ENCODE measurements around the gene MCC.

The MCC gene

GRCh38 chr5:113378514-113378913, 109.7 kb downstream of the MCC start:
- peak overlapping the region; percentile 12 for H3K4me3 ChIP-seq (ENCODE audit: insufficient read depth, low read depth, low read length, poor library complexity, severe bottlenecking)
- no peaks in the 10 kb centered on the region for H3K36me3 ChIP-seq (ENCODE audit: control insufficient read depth, insufficient read depth, low read length)
- H3K4me1 ChIP-seq (ENCODE audit: control insufficient read depth, insufficient read depth, low read length, poor library complexity, severe bottlenecking): peaks cover 17% of the 10 kb centered on the region
- H3K9me3 ChIP-seq (ENCODE audit: control insufficient read depth, low read length): no peaks in the 10 kb centered on the region
- no peak overlapping the region for H3K27ac ChIP-seq (ENCODE audit: insufficient read depth, low read length, poor library complexity, severe bottlenecking)
- no peaks in the 10 kb centered on the region for H3K27me3 ChIP-seq (replicated peaks; ENCODE audit: control insufficient read depth, insufficient read depth, low read length, poor library complexity, severe bottlenecking)
- no peak for DNase-seq

DNA sequence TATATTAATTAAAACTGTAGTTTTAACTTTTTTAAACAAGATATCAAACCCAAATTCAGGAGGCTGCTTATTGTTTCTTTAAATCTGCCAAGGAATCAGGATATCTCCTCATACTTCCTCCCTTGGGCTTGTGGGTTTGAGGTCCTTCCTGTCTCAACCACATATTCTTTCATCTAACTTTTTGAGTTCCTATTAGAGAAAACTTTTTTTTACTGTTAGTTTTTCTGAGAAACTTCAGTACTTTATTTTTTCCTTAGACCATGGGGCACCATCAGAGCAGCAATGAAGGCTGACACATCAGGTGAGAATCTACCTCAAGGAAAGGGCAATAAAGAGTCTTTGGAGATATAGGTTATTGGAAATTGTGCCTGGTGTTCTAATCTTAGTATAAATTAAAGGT, 110.2 kb downstream of the MCC start:
- H3K4me3 ChIP-seq (ENCODE audit: insufficient read depth, low read depth, low read length, poor library complexity, severe bottlenecking): peak overlapping the region; percentile 12
- DNase-seq: peak in 1 of 3 donors; percentile 2
- no peaks in the 10 kb centered on the region for H3K9me3 ChIP-seq (ENCODE audit: control insufficient read depth, low read length)
- H3K4me1 ChIP-seq (ENCODE audit: control insufficient read depth, insufficient read depth, low read length, poor library complexity, severe bottlenecking): peaks cover 17% of the 10 kb centered on the region
- no peaks in the 10 kb centered on the region for H3K36me3 ChIP-seq (ENCODE audit: control insufficient read depth, insufficient read depth, low read length)
- no peaks in the 10 kb centered on the region for H3K27me3 ChIP-seq (replicated peaks; ENCODE audit: control insufficient read depth, insufficient read depth, low read length, poor library complexity, severe bottlenecking)
- H3K27ac ChIP-seq (ENCODE audit: insufficient read depth, low read length, poor library complexity, severe bottlenecking): no peak overlapping the region

GRCh38 chr5:113376640-113377039, 111.6 kb downstream of the MCC start:
- H3K27me3 ChIP-seq (replicated peaks; ENCODE audit: control insufficient read depth, insufficient read depth, low read length, poor library complexity, severe bottlenecking): no peaks in the 10 kb centered on the region
- DNase-seq: no peak
- H3K4me3 ChIP-seq (ENCODE audit: insufficient read depth, low read depth, low read length, poor library complexity, severe bottlenecking): no peak overlapping the region
- no peaks in the 10 kb centered on the region for H3K9me3 ChIP-seq (ENCODE audit: control insufficient read depth, low read length)
- no peaks in the 10 kb centered on the region for H3K36me3 ChIP-seq (ENCODE audit: control insufficient read depth, insufficient read depth, low read length)
- no peak overlapping the region for H3K27ac ChIP-seq (ENCODE audit: insufficient read depth, low read length, poor library complexity, severe bottlenecking)
- peaks cover 17% of the 10 kb centered on the region for H3K4me1 ChIP-seq (ENCODE audit: control insufficient read depth, insufficient read depth, low read length, poor library complexity, severe bottlenecking)

DNA sequence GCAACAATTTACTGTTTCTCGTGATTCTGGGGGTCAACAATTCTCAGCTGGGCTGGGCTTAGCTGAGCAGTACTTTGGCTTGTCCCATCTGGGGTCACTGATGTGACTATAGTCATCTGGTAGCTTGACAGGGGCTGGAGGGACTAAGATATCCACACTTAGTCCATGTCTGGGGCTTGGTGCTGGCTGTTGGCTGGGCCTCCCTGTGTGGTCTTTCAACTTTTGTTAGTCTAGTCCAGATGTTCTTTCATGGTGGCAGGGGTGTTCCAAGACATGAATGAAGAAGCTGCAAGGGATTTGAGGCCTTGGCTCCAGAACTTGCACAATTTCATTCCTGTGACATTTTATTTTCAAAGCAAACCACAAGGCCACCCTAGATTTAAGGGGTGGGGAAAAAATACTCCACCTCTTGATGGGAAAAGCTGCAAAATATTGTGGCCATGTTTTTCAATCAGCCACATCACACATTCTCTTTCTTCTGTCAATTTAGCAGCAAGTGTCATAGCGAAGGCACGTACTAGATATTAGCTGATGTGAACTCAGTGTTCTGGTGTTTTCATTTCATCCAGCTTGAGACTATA, 112.7 kb downstream of the MCC start:
- Histone ChIP-seq H3K9me3 (ENCODE audit: control insufficient read depth, low read length) (no peaks in the 10 kb centered on the region), H3K4me1 (ENCODE audit: control insufficient read depth, insufficient read depth, low read length, poor library complexity, severe bottlenecking) (peaks cover 17% of the 10 kb centered on the region), H3K27ac (ENCODE audit: insufficient read depth, low read length, poor library complexity, severe bottlenecking) (no peak overlapping the region), H3K27me3 (replicated peaks; ENCODE audit: control insufficient read depth, insufficient read depth, low read length, poor library complexity, severe bottlenecking) (no peaks in the 10 kb centered on the region), H3K4me3 (ENCODE audit: insufficient read depth, low read depth, low read length, poor library complexity, severe bottlenecking) (no peak overlapping the region), H3K36me3 (ENCODE audit: control insufficient read depth, insufficient read depth, low read length) (no peaks in the 10 kb centered on the region)
- no peak for DNase-seq

GRCh38 chr5:113373426-113373825, 114.8 kb downstream of the MCC start:
- peaks cover 12% of the 10 kb centered on the region for H3K4me1 ChIP-seq (ENCODE audit: control insufficient read depth, insufficient read depth, low read length, poor library complexity, severe bottlenecking)
- no peaks in the 10 kb centered on the region for H3K27me3 ChIP-seq (replicated peaks; ENCODE audit: control insufficient read depth, insufficient read depth, low read length, poor library complexity, severe bottlenecking)
- H3K4me3 ChIP-seq (ENCODE audit: insufficient read depth, low read depth, low read length, poor library complexity, severe bottlenecking): no peak overlapping the region
- no peak for DNase-seq
- H3K27ac ChIP-seq (ENCODE audit: insufficient read depth, low read length, poor library complexity, severe bottlenecking): no peak overlapping the region
- H3K36me3 ChIP-seq (ENCODE audit: control insufficient read depth, insufficient read depth, low read length): no peaks in the 10 kb centered on the region
- H3K9me3 ChIP-seq (ENCODE audit: control insufficient read depth, low read length): no peaks in the 10 kb centered on the region

DNA sequence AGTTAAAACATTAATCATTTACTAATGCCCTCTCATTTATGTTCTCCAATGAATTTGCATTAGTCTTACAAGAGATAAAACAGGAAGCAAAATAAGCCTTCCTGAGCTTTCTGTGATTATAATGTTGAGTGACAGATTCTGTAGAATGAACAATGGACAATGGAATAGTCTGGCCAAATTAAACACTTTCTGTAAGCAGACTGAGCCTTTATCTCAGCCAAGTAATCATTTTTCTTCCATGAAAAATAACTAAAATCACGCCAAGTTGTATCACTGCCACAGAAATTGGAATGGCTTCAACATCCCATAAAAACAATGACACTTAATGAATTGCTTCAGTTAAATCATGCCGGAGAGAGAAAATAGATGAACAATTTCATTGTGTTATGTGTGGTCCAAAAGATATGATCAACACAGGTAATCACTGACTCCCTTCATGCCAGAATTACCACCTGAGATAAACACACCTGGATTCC, 116.5 kb downstream of the MCC start:
- no peaks in the 10 kb centered on the region for H3K9me3 ChIP-seq (ENCODE audit: control insufficient read depth, low read length)
- no peaks in the 10 kb centered on the region for H3K4me1 ChIP-seq (ENCODE audit: control insufficient read depth, insufficient read depth, low read length, poor library complexity, severe bottlenecking)
- no peaks in the 10 kb centered on the region for H3K36me3 ChIP-seq (ENCODE audit: control insufficient read depth, insufficient read depth, low read length)
- no peaks in the 10 kb centered on the region for H3K27me3 ChIP-seq (replicated peaks; ENCODE audit: control insufficient read depth, insufficient read depth, low read length, poor library complexity, severe bottlenecking)
- H3K27ac ChIP-seq (ENCODE audit: insufficient read depth, low read length, poor library complexity, severe bottlenecking): no peak overlapping the region
- no peak for DNase-seq
- no peak overlapping the region for H3K4me3 ChIP-seq (ENCODE audit: insufficient read depth, low read depth, low read length, poor library complexity, severe bottlenecking)

DNA sequence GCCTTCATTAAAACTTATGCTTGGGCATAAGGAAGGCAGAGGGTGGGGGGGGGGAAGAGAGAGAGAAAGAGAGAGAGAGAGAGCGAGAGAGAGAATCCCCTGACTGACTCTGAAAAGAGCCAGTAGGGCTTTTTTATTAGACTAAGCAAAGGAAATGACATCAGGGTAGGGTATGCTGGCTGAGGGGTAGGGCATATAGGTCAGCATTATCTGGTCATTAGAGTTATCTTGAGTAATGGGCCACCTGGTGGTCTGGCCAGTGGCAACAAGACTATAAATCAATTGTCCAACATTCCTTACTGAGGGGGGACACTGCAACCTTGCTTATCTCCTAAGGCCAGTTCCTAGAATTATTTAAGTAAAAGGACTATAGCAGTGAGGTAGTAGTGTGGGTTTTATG, 120.7 kb downstream of the MCC start:
- DNase-seq: no peak
- no peak overlapping the region for H3K27ac ChIP-seq (ENCODE audit: insufficient read depth, low read length, poor library complexity, severe bottlenecking)
- no peaks in the 10 kb centered on the region for H3K36me3 ChIP-seq (ENCODE audit: control insufficient read depth, insufficient read depth, low read length)
- no peak overlapping the region for H3K4me3 ChIP-seq (ENCODE audit: insufficient read depth, low read depth, low read length, poor library complexity, severe bottlenecking)
- H3K4me1 ChIP-seq (ENCODE audit: control insufficient read depth, insufficient read depth, low read length, poor library complexity, severe bottlenecking): no peaks in the 10 kb centered on the region
- no peaks in the 10 kb centered on the region for H3K9me3 ChIP-seq (ENCODE audit: control insufficient read depth, low read length)
- no peaks in the 10 kb centered on the region for H3K27me3 ChIP-seq (replicated peaks; ENCODE audit: control insufficient read depth, insufficient read depth, low read length, poor library complexity, severe bottlenecking)

- no peak overlapping the region for H3K4me3 ChIP-seq (ENCODE audit: insufficient read depth, low read depth, low read length, poor library complexity, severe bottlenecking)
- no peak overlapping the region for H3K27ac ChIP-seq (ENCODE audit: insufficient read depth, low read length, poor library complexity, severe bottlenecking)
- H3K36me3 ChIP-seq (ENCODE audit: control insufficient read depth, insufficient read depth, low read length): no peaks in the 10 kb centered on the region
- DNase-seq: no peak
- H3K27me3 ChIP-seq (replicated peaks; ENCODE audit: control insufficient read depth, insufficient read depth, low read length, poor library complexity, severe bottlenecking): no peaks in the 10 kb centered on the region
- no peaks in the 10 kb centered on the region for H3K9me3 ChIP-seq (ENCODE audit: control insufficient read depth, low read length)
- H3K4me1 ChIP-seq (ENCODE audit: control insufficient read depth, insufficient read depth, low read length, poor library complexity, severe bottlenecking): no peaks in the 10 kb centered on the region
Measured at GRCh38 chr5:113364466-113364865, 123.8 kb downstream of the MCC start.

GRCh38 chr5:113361701-113362100, 126.6 kb downstream of the MCC start:
- no peaks in the 10 kb centered on the region for H3K27me3 ChIP-seq (replicated peaks; ENCODE audit: control insufficient read depth, insufficient read depth, low read length, poor library complexity, severe bottlenecking)
- H3K9me3 ChIP-seq (ENCODE audit: control insufficient read depth, low read length): no peaks in the 10 kb centered on the region
- DNase-seq: no peak
- H3K36me3 ChIP-seq (ENCODE audit: control insufficient read depth, insufficient read depth, low read length): no peaks in the 10 kb centered on the region
- H3K27ac ChIP-seq (ENCODE audit: insufficient read depth, low read length, poor library complexity, severe bottlenecking): no peak overlapping the region
- no peak overlapping the region for H3K4me3 ChIP-seq (ENCODE audit: insufficient read depth, low read depth, low read length, poor library complexity, severe bottlenecking)
- H3K4me1 ChIP-seq (ENCODE audit: control insufficient read depth, insufficient read depth, low read length, poor library complexity, severe bottlenecking): no peaks in the 10 kb centered on the region

- no peaks in the 10 kb centered on the region for H3K4me1 ChIP-seq (ENCODE audit: control insufficient read depth, insufficient read depth, low read length, poor library complexity, severe bottlenecking)
- H3K27me3 ChIP-seq (replicated peaks; ENCODE audit: control insufficient read depth, insufficient read depth, low read length, poor library complexity, severe bottlenecking): no peaks in the 10 kb centered on the region
- H3K27ac ChIP-seq (ENCODE audit: insufficient read depth, low read length, poor library complexity, severe bottlenecking): no peak overlapping the region
- no peaks in the 10 kb centered on the region for H3K9me3 ChIP-seq (ENCODE audit: control insufficient read depth, low read length)
- H3K4me3 ChIP-seq (ENCODE audit: insufficient read depth, low read depth, low read length, poor library complexity, severe bottlenecking): no peak overlapping the region
- no peak for DNase-seq
- H3K36me3 ChIP-seq (ENCODE audit: control insufficient read depth, insufficient read depth, low read length): no peaks in the 10 kb centered on the region
Measured at GRCh38 chr5:113359419-113359818, 128.8 kb downstream of the MCC start.
